ENCODE measurements around the gene PIP4K2A. TPM values are rescaled to one million over a fixed set of nuclear protein-coding genes. Genes with fewer than 3 reads are reported as not detected.

PIP4K2A gene
- total RNA-seq, 4 donors from 2014 or later, result 27.3 to 52.7 (median 41.6) TPM

GRCh38 chr10:22727112-22727511, 12.7 kb upstream of the PIP4K2A start:
- TF ChIP-seq, protein P1, sequence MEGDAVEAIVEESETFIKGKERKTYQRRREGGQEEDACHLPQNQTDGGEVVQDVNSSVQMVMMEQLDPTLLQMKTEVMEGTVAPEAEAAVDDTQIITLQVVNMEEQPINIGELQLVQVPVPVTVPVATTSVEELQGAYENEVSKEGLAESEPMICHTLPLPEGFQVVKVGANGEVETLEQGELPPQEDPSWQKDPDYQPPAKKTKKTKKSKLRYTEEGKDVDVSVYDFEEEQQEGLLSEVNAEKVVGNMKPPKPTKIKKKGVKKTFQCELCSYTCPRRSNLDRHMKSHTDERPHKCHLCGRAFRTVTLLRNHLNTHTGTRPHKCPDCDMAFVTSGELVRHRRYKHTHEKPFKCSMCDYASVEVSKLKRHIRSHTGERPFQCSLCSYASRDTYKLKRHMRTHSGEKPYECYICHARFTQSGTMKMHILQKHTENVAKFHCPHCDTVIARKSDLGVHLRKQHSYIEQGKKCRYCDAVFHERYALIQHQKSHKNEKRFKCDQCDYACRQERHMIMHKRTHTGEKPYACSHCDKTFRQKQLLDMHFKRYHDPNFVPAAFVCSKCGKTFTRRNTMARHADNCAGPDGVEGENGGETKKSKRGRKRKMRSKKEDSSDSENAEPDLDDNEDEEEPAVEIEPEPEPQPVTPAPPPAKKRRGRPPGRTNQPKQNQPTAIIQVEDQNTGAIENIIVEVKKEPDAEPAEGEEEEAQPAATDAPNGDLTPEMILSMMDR (IDR thresholded peaks at IDR 0.05; ENCODE audit: low read depth), result no peak

- TF ChIP-seq, protein P1 (IDR thresholded peaks at IDR 0.05; ENCODE audit: low read depth), result no peak
Measured at GRCh38 chr10:22724773-22725172, 10.4 kb upstream of the PIP4K2A start.

- TF ChIP-seq, protein P1 (IDR thresholded peaks at IDR 0.05; ENCODE audit: low read depth), result no peak
Measured at GRCh38 chr10:22723783-22724182, 9.4 kb upstream of the PIP4K2A start.

DNA sequence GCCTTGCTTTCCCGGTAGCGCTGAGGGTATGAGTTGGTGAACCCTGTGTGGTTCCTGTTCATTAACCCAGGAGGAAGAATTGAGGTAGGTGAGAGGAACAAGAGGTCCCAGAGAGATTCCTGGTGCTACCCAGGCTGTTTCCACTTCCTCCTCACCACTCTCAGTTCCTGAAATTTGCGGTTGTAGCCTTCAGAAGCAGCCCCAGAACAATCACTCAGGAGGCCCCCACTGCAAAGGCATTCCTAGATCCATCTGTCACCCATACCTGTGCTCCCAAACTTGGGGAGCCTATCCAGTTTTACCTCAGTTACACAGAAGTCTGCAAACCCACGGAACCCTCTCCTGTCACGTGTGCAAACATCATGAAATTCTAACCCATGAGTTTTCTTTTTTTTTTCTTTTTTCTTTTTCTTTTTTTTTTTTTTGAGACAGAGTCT, 9.0 kb upstream of the PIP4K2A start:
- TF ChIP-seq, protein P1 (IDR thresholded peaks at IDR 0.05; ENCODE audit: low read depth), result no peak

DNA sequence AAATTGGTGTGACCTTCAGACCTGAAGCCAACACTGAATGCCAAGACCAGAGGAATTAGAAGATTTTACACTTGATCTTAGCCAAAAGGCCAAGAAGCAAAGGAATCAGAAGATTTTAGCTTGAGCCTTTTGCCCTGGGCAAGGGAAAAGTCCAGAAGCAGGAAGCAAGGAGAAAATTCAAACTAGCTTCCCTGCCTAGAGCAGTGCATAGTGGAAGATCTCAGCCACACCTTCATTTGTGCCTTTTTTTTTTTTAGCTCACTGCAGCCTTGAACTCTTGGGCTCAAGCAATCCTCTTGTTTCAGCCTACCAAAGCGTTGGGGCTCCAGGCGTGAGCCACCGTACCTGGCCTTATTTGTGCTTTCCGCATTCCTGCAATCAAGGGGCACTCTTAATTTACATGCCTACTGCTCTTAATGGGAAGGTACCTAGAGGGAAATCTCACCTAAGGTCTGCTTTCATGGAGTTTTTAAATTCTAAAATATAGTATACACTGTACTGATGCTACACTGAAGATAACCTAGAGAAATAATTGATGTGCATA, 8.3 kb upstream of the PIP4K2A start:
- TF ChIP-seq, protein P1 (IDR thresholded peaks at IDR 0.05; ENCODE audit: low read depth), result no peak

GRCh38 chr10:22720667-22721066, 6.3 kb upstream of the PIP4K2A start:
- TF ChIP-seq, protein P1 (IDR thresholded peaks at IDR 0.05; ENCODE audit: low read depth), result no peak

DNA sequence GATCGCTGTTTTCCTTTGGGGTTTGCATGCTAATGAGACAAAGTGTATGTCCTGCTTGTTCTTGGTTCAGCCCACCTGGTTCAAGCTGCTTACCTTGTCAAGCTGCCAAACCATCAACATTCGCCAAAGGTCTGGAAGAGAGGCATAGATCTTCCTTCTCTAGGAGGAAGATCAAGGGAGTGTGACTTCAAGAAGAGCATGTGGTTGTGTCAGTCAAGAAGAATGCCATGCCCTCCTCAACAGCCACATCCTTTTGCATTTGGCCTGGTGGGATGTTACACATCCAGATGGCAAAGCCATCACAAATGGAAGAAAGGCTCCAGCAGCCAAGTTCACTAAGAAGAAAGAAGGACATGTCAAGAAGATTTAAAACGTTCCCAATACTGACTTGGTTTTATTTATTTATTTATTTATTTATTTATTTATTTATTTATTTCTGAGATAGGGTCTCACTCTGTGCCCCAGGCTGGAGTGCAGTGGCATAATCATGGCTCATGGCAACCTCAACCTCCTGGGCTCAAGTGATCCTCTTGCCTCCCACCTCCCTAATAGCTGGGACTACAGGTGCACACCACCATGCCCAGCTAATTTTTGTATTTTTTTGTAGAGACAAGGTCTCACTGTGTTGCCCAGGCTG, 5.1 kb upstream of the PIP4K2A start:
- TF ChIP-seq, protein P1 (IDR thresholded peaks at IDR 0.05; ENCODE audit: low read depth), result no peak

All from subcutaneous adipose tissue (tissue), 4 donors.